H1 (cell line): Measurements from ENCODE around the gene MPHOSPH8. TPM values are rescaled to one million over a fixed set of nuclear protein-coding genes. Genes with fewer than 3 reads are reported as not detected.

ENCODE experiments used
- CTCF ChIA-PET: fragments of 300-600 bp; sonication (Branson Sonifier 250); formaldehyde crosslinking; loops from one replicate; lab custom pipeline; 2021; ENCODE audit not compliant: partially characterized antibody; lab: Charles Lee
- POLR2A ChIA-PET: fragments of 300-600 bp; sonication (Branson Sonifier 250); formaldehyde crosslinking; loops from one replicate; lab custom pipeline; 2021; ENCODE audit warnings: inconsistent platforms; ENCODE audit not compliant: partially characterized antibody; lab: Charles Lee
- DNase-seq, 2 experiments: peaks; one replicate each; pipeline versions ENCODE4 v3.0.0 to v3.0.0-alpha.2; 2010 to 2022; ENCODE audit warnings: low spot score in 2 of 2, low read depth in 1 of 2, mixed read lengths in 1 of 2
- FAIRE-seq: peaks from 2 replicates; lab custom pipeline; 2011; peaks lifted over from hg19 to GRCh38; lab: Jason Lieb, UNC
- H2AFZ ChIP-seq: 2 replicates; pipeline ENCODE4 v1.8.1; 2012; ENCODE audit warnings: low read length, inconsistent platforms
- H2AK5ac ChIP-seq: 2 replicates; pipeline ENCODE4 v1.6.1; 2013; ENCODE audit warnings: low read depth, low read length
- H2BK120ac ChIP-seq: replicated peaks from 2 replicates; pipeline ENCODE3; 2013; ENCODE audit warnings: low read depth, low read length, inconsistent platforms
- H2BK12ac ChIP-seq: 2 replicates; pipeline ENCODE4 v1.6.1; 2013; ENCODE audit warnings: low read depth, low read length
- H2BK15ac ChIP-seq: 2 replicates; pipeline ENCODE4 v1.6.1; 2013; ENCODE audit warnings: low read length
- H2BK20ac ChIP-seq: 2 replicates; pipeline ENCODE4 v1.6.1; 2013; ENCODE audit warnings: low read length
- H2BK5ac ChIP-seq: 2 replicates; pipeline ENCODE4 v1.6.1; 2013; ENCODE audit warnings: low read depth, low read length
- H3K14ac ChIP-seq: 2 replicates; pipeline ENCODE4 v1.6.1; 2013; ENCODE audit warnings: inconsistent platforms; ENCODE audit not compliant: insufficient read length
- H3K18ac ChIP-seq: 2 replicates; pipeline ENCODE4 v1.6.1; 2013; ENCODE audit warnings: low read length; ENCODE audit errors: extremely low read depth
- H3K23ac ChIP-seq: 2 replicates; pipeline ENCODE4 v1.6.1; 2013; ENCODE audit warnings: inconsistent platforms; ENCODE audit not compliant: insufficient read length
- H3K23me2 ChIP-seq: 2 replicates; pipeline ENCODE4 v1.6.1; 2013; ENCODE audit warnings: low read depth, low read length
- H3K27ac ChIP-seq: 2 replicates; pipeline ENCODE4 v1.6.1; 2011; ENCODE audit warnings: low read depth, low read length, inconsistent platforms
- H3K27me3 ChIP-seq, 4 experiments: replicated peaks in 1 of 4; 1 replicate in 1 of 4; 2 replicates in 3 of 4; pipeline versions ENCODE4 v1.6.1 to v1.8.1; 2011 to 2013; ENCODE audit warnings: low read length in 3 of 4, mild to moderate bottlenecking in 3 of 4, inconsistent platforms in 2 of 4, mixed read lengths in 2 of 4, moderate library complexity in 1 of 4; ENCODE audit not compliant: control insufficient read depth in 3 of 4, insufficient read depth in 3 of 4; ENCODE audit errors: extremely low read depth in 1 of 4
- H3K36me3 ChIP-seq, 4 experiments: 2 replicates each; pipeline versions ENCODE4 v1.6.1 to v1.8.1; 2011 to 2013; ENCODE audit warnings: mild to moderate bottlenecking in 4 of 4, low read length in 3 of 4, moderate library complexity in 2 of 4, control low read depth in 1 of 4, inconsistent platforms in 1 of 4; ENCODE audit not compliant: insufficient read depth in 4 of 4, control insufficient read depth in 2 of 4
- H3K4ac ChIP-seq: replicated peaks from 2 replicates; pipeline ENCODE3; 2013; ENCODE audit warnings: low read length, low read depth, mixed read lengths, inconsistent platforms; ENCODE audit not compliant: insufficient read length
- H3K4me1 ChIP-seq, 4 experiments: replicated peaks in 1 of 4; 1 replicate in 1 of 4; 2 replicates in 3 of 4; pipeline versions ENCODE4 v1.6.1 to v1.8.1; 2011 to 2013; ENCODE audit warnings: low read length in 3 of 4, inconsistent platforms in 2 of 4, mixed read lengths in 1 of 4; ENCODE audit not compliant: insufficient read depth in 4 of 4, control insufficient read depth in 3 of 4
- H3K4me2 ChIP-seq, 2 experiments: 2 replicates each; pipeline versions ENCODE4 v1.6.1 to v1.8.1; 2011 to 2013; ENCODE audit warnings: low read depth in 2 of 2, low read length in 2 of 2, control low read depth in 1 of 2, inconsistent platforms in 1 of 2, mild to moderate bottlenecking in 1 of 2; ENCODE audit not compliant: insufficient read depth in 1 of 2
- H3K4me3 ChIP-seq, 4 experiments: fragments of 200-600, 300-600 bp in 1 of 4; sonication (generic), shearing (Covaris generic), sonication (Bioruptor Twin) in 1 of 4; 2 replicates each; pipeline versions ENCODE4 v1.5.1 to v1.8.1; 2011 to 2016; ENCODE audit warnings: low read length in 4 of 4, low read depth in 3 of 4, control low read depth in 2 of 4, inconsistent platforms in 2 of 4, mild to moderate bottlenecking in 2 of 4, mixed read lengths in 1 of 4, moderate library complexity in 1 of 4; ENCODE audit not compliant: insufficient read depth in 2 of 4; ENCODE audit errors: extremely low read depth in 1 of 4
- H3K56ac ChIP-seq: replicated peaks from 2 replicates; pipeline ENCODE3; 2013; ENCODE audit warnings: low read depth, mild to moderate bottlenecking, mixed read lengths, low read length, inconsistent platforms; ENCODE audit not compliant: insufficient read length
- H3K79me1 ChIP-seq: 2 replicates; pipeline ENCODE4 v1.6.1; 2013; ENCODE audit warnings: low read depth, low read length, control low read depth
- H3K79me2 ChIP-seq, 2 experiments: 2 replicates each; pipeline versions ENCODE4 v1.6.1 to v1.8.1; 2012 to 2013; ENCODE audit warnings: low read length in 2 of 2, mild to moderate bottlenecking in 2 of 2, inconsistent platforms in 1 of 2; ENCODE audit not compliant: insufficient read depth in 2 of 2, control insufficient read depth in 1 of 2
- H3K9ac ChIP-seq, 4 experiments: replicated peaks in 1 of 4; 1 replicate in 1 of 4; 2 replicates in 3 of 4; pipeline versions ENCODE4 v1.6.1 to v1.8.1; 2011 to 2013; ENCODE audit warnings: low read depth in 3 of 4, low read length in 3 of 4, control low read depth in 2 of 4, mild to moderate bottlenecking in 2 of 4, moderate library complexity in 2 of 4, inconsistent platforms in 1 of 4; ENCODE audit errors: extremely low read depth in 1 of 4
- H3K9me3 ChIP-seq, 2 experiments: 2 replicates each; pipeline versions ENCODE4 v1.6.1 to v1.8.1; 2012 to 2013; ENCODE audit warnings: mild to moderate bottlenecking in 2 of 2, moderate library complexity in 2 of 2, control low read depth in 1 of 2, inconsistent platforms in 1 of 2, low read depth in 1 of 2, low read length in 1 of 2, mixed read lengths in 1 of 2; ENCODE audit not compliant: insufficient read depth in 2 of 2
- H4K20me1 ChIP-seq, 2 experiments: replicated peaks in 1 of 2; 2 replicates each; pipeline versions ENCODE3 to v1.8.1; 2011 to 2013; ENCODE audit warnings: inconsistent platforms in 2 of 2, low read length in 2 of 2, mild to moderate bottlenecking in 1 of 2; ENCODE audit not compliant: insufficient read depth in 2 of 2, control insufficient read depth in 1 of 2
- H4K5ac ChIP-seq: 2 replicates; pipeline ENCODE4 v1.6.1; 2013; ENCODE audit warnings: low read length, low read depth, mixed read lengths, inconsistent platforms; ENCODE audit not compliant: insufficient read length
- H4K8ac ChIP-seq: 2 replicates; pipeline ENCODE4 v1.8.0; 2013; ENCODE audit warnings: mild to moderate bottlenecking, moderate library complexity, low read length, inconsistent platforms; ENCODE audit not compliant: insufficient read depth; ENCODE audit errors: extremely low read depth
- H4K91ac ChIP-seq: replicated peaks from 2 replicates; pipeline ENCODE3; 2013; ENCODE audit warnings: low read length, mixed read lengths, inconsistent platforms; ENCODE audit not compliant: insufficient read length
- BRCA1 ChIP-seq: IDR thresholded peaks from 2 replicates; pipeline ENCODE4 v1.6.1; 2012; ENCODE audit warnings: low read depth, low read length, improper control_type of control experiment
- CBX5 ChIP-seq: fragments of 300-800, 300-1000 bp; sonication (generic); IDR thresholded peaks from 2 replicates; pipeline ENCODE4 v1.7.1; 2016; ENCODE audit warnings: antibody characterized with exemption, low read length, low read depth
- CREB1 ChIP-seq: IDR thresholded peaks from 2 replicates; pipeline ENCODE4 v1.6.1; 2012; ENCODE audit warnings: inconsistent platforms
- JUN ChIP-seq: IDR thresholded peaks from 2 replicates; pipeline ENCODE4 v1.6.1; 2011; ENCODE audit warnings: low read depth, mild to moderate bottlenecking, improper control_type of control experiment, low read length
- KDM5A ChIP-seq: fragments of 200-600 bp; IDR thresholded peaks from 2 replicates; pipeline ENCODE4 v1.7.1; 2012; ENCODE audit warnings: mild to moderate bottlenecking, low read length, inconsistent platforms, mixed read lengths
- SP1 ChIP-seq: IDR thresholded peaks from 2 replicates; pipeline ENCODE4 v1.6.1; 2011; ENCODE audit warnings: low read depth, low read length
- USF2 ChIP-seq: IDR thresholded peaks from 2 replicates; pipeline ENCODE4 v1.6.1; 2011; ENCODE audit warnings: low read length, improper control_type of control experiment
- YY1 ChIP-seq: IDR thresholded peaks from 2 replicates; pipeline ENCODE4 v1.6.1; 2011; ENCODE audit warnings: low read depth, mild to moderate bottlenecking, low read length
- WGBS, 2 experiments: shearing (Covaris generic) in 1 of 2; methylation state at CpG; one replicate each; pipeline versions ENCODE4 v1.1.6 to v1.1.7; 2013 to 2015; ENCODE audit warnings: low lambda C conversion rate in 2 of 2, mixed read lengths in 2 of 2, inconsistent platforms in 1 of 2, low coverage in 1 of 2, missing lambda C conversion rate in 1 of 2; ENCODE audit not compliant: insufficient replicate concordance in 2 of 2, insufficient coverage in 1 of 2, insufficient read length in 1 of 2; ENCODE audit errors: extremely low coverage in 1 of 2, missing lambda C conversion rate in 1 of 2; 5-methylcytosine and 5-hydroxymethylcytosine counted together
- long read RNA-seq, 2 experiments: library from RNA in 1 of 2; library from capped mRNA in 1 of 2; stranded (forward); transcript quantifications; one replicate each; pipeline ENCODE4 v2.0.0, GENCODE V29; 2021; ENCODE audit warnings: inconsistent platforms in 1 of 2
- polyA minus RNA-seq, 3 experiments: library from RNA; depleted of rRNA, polyadenylated mRNA; stranded (reverse); fragments of >200 nt; gene quantifications; 1 replicate in 2 of 3; 2 replicates in 1 of 3; pipeline ENCODE4 v1.2.3, GENCODE V29; 2011
- polyA plus RNA-seq, 7 experiments: library from polyadenylated mRNA; depleted of rRNA in 3 of 7; stranded (reverse) in 5 of 7; unstranded in 2 of 7; fragments of >200 nt in 5 of 7; fragments of 200-250 nt in 2 of 7; gene quantifications; 1 replicate in 5 of 7; 2 replicates in 1 of 7; 4 replicates in 1 of 7; pipeline versions ENCODE4 v1.2.1 to v1.2.3, GENCODE V29; 2011 to 2013; ENCODE audit warnings: missing spikeins in 2 of 7, mixed read lengths in 2 of 7
- total RNA-seq: library from RNA; stranded (reverse); fragmentation: NEBNext Ultra II Directional; extraction: Animal tissue kit (Norgen Biotek cat#: 25700); gene quantifications from 2 replicates; pipeline ENCODE4 v1.2.1, GENCODE V29; 2021

Gene MPHOSPH8
- total RNA-seq = 18.0 and 20.5 TPM in 2 replicates
- 6.7 and 8.3 TPM in 2 replicates for polyA plus RNA-seq (2011; rRNA removed)
- polyA plus RNA-seq (2011; cell fraction: cytosol; rRNA removed) = 9.7 TPM
- polyA plus RNA-seq (2011; cell fraction: nucleus; rRNA removed) = 9.8 TPM
- polyA plus RNA-seq (2012, experiment 1 of 2) = 20.1 to 37.3 TPM (median 23.0 TPM) in 4 replicates
- 2.5 TPM for polyA plus RNA-seq (2012, experiment 2 of 2)
- 34.9 TPM for polyA plus RNA-seq (2013, experiment 1 of 2)
- polyA plus RNA-seq (2013, experiment 2 of 2) = 31.4 TPM
- polyA minus RNA-seq (2011; rRNA and poly(A)+ RNA removed) = 5.0 and 6.7 TPM in 2 replicates
- 5.6 TPM for polyA minus RNA-seq (2011; cell fraction: cytosol; rRNA and poly(A)+ RNA removed)
- polyA minus RNA-seq (2011; cell fraction: nucleus; rRNA and poly(A)+ RNA removed) = 6.7 TPM
- long read RNA-seq, experiment 1, partial matches to known transcripts = 1 of 4 reads
- long read RNA-seq, experiment 1, other reads (novel, unspliced or antisense) = 3 of 4 reads
- long read RNA-seq, experiment 2, full-length matches to known transcripts = 3 of 57 reads
- long read RNA-seq, experiment 2, partial matches to known transcripts = 53 of 57 reads
- long read RNA-seq, experiment 2, other reads (novel, unspliced or antisense) = 1 of 57 reads

- CTCF ChIA-PET = interaction anchor here (0.6 to 1.1 kb wide), 2 partner anchors 22 to 32 kb away, joined by 3 read pairs; no protein-coding TSS in a partner anchor
- Histone ChIP-seq H2BK15ac (no peak within 1 kb of the TSS), H3K56ac (peak within 1 kb of the TSS; percentile 46), H3K23ac (no peak within 1 kb of the TSS), H2AK5ac (no peak within 1 kb of the TSS), H2AFZ (peak within 1 kb of the TSS; percentile 84), H2BK12ac (peak within 1 kb of the TSS; percentile 4; the same call in 1 of the 2 replicates), H4K91ac (no peak within 1 kb of the TSS), H3K36me3 (no peaks in the 10 kb centered on the region; a peak in 3 of 8 replicates), H2BK5ac (peak within 1 kb of the TSS; percentile 86), H4K20me1 (peaks cover 0 to 3% of the 10 kb centered on the region in 2 experiments), H3K4me3 (peak within 1 kb of the TSS; percentile 80 to 93 (median 84)), H3K79me1 (no peaks in the 10 kb centered on the region; the same call in 1 of the 2 replicates), H3K4me2 (peak within 1 kb of the TSS; percentile 88 to 96), H3K4ac (no peak within 1 kb of the TSS), H3K27ac (no peak within 1 kb of the TSS), H3K9me3 (0 out of 4 replicates have a peak, but pooled peaks cover 0 to 4% of the 10 kb centered on the region in 2 experiments), H3K18ac (peak within 1 kb of the TSS; percentile 56; the same call in 1 of the 2 replicates), H3K27me3 (no peaks in the 10 kb centered on the region), H3K23me2 (peaks cover 10% of the 10 kb centered on the region), H4K8ac (no peak within 1 kb of the TSS; the same call in 1 of the 2 replicates), H2BK20ac (no peak within 1 kb of the TSS), H4K5ac (peak within 1 kb of the TSS; percentile 32), H3K4me1 (peaks cover 0 to 2% (median 0%) of the 10 kb centered on the region in 4 experiments; a peak in 3 of 7 replicates), H2BK120ac (no peak within 1 kb of the TSS), H3K9ac (peak within 1 kb of the TSS; percentile 54 to 72 (median 60)), H3K14ac (no peak within 1 kb of the TSS), H3K79me2 (peaks cover 0 to 41% of the 10 kb centered on the region in 2 experiments; a peak in 2 of 4 replicates)
- POLR2A ChIA-PET = interaction anchor here (1.0 to 2.4 kb wide), 5 partner anchors 14 to 141 kb away, joined by 3 to 8 read pairs (median 3); no protein-coding TSS in a partner anchor
- 1% methylated on average over 46 of the region's 58 CpGs; no CpG with 5 or more reads in 1 of the 2 experiments for WGBS, 2 experiments
- FAIRE-seq = no peak
- DNase-seq = peak; percentile 87 to 95
- no peak for TF ChIP-seq KDM5A
- no peak for TF ChIP-seq YY1
- no peak for TF ChIP-seq JUN
- TF ChIP-seq USF2 = no peak
- TF ChIP-seq BRCA1 = no peak
- peak; percentile 56 for TF ChIP-seq CREB1
- peak; percentile 95 for TF ChIP-seq SP1
- TF ChIP-seq CBX5 = no peak
Measured at GRCh38 chr13:19633479-19634255, at the start of gene MPHOSPH8. Gene MPHOSPH8 (plus strand): TSS chr13:19633659. CDS start chr13:19633749, 90 bp downstream.
